Stimulated activated CD4-positive, alpha-beta T cell treated with anti-CD3 and anti-CD28 coated beads, Interleukin-15, amount 100 ng/mL, for 48 hours (primary cell): ENCODE results near the gene CHST3.
"Not testable (repeated sequence)": the region's sequence is repeated elsewhere in the genome, so short reads cannot be mapped to it uniquely, and the experiment has no call there.

Experiments used
- DNase-seq, 2 donors: peaks; one replicate each; pipeline ENCODE4 v3.0.0-alpha.2; 2020; ENCODE audit warnings: low read depth in 2 of 2

Gene CHST3

GRCh38 chr10:71988895-71989294 is 24.7 kb downstream of the CHST3 start:
- DNase-seq = not testable (repeated sequence)

- DNase-seq = no peak
Measured at GRCh38 chr10:71989661-71990454, 25.7 kb downstream of the CHST3 start.

DNA sequence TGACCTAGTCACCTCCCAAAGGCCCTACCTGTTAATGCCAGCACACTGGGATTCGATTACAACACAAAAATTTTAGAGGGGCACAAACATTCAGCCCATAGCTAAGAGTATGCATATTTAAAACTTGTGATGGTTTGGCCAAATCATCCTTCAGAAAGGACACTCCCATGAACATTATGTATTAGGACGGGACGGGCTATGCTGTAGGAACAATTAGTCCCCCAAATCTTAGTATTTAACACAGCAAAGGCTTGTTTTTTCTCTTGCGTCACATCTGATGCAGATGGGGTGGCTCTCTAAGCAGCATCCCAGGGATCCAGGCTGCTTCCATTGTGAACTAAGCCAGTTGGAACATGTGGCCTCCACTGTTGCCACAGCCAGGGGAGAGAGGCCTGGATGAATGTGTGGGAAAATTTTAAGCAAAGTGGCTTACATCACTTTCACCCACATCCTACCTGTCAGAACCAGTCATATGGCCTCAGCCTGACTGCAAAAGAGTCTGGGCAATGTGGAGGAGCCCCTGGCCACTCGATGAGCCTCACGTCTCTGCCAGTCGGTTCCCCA is 26.6 kb downstream of the CHST3 start:
- no peak for DNase-seq

GRCh38 chr10:71995449-71995848 is 31.3 kb downstream of the CHST3 start:
- DNase-seq = no peak

DNA sequence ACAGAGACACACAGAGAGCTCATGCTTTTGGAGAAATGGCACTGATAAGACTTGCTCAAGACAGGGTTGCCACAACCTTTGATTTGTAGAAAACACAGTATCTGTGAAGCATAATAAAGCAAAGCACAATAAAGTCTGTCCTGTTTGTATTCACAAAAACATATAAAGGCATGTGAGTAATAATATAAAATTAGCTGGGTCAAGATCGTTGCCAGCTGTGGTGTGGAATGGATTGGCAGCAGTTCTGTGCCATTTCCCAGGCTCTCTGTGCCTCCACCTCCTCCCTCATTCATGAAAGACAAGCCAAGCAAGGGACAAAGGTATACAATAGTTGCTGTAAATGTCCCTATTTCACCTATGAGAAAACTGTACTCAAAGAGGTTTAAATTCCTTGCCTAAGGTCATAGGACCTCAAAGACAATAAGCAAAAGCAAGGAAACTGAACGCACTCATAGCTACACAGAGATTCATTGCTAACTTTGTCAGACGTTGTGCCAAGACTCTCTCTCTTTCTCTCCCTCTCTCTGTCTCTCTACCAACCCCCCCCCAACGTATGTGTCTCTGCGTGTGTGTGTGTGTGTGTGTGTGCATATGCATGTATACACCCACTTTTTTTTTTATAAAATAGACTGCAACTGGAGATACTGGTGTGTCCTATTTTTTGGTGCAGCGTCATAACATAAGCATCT is 31.8 kb downstream of the CHST3 start:
- DNase-seq = no peak

DNA sequence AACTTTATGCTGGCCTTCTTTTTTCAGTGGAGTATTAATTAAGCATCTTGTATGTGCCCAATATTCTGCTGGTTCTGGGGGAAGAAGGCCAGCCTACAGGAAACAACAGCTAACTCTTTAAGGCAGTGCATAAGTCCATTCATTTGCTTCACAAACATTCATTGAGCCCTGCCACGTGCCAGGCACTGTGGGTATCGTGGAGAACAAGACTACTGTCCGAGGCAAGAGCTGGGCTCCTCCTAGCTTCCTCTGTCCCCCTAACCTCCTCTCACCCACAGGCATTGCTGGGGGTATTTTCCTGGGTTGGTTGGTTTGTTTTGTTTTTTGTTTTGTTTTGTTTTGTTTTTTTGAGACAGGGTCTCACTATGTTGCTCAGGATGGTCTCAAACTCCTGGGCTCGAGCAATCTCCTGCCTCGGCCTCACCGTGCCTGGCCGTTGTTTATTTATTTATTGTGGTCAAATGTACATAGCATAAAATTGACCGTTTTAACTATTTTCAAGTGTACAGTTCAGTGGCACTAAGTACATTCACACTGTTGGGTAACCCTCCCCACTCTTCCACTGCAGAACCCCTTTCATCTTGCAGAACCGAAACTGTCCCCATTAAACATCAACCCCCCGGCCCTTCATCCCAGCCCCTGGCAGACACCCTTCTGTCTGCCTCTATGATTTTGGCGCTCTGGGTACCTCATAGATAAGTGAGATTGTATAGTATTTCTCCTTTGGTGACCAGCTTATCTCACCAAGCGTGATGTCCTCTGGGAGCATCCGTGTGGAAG is 32.6 kb downstream of the CHST3 start:
- no peak for DNase-seq

GRCh38 chr10:71998119-71998839 is 34.1 kb downstream of the CHST3 start:
- no peak for DNase-seq

DNA sequence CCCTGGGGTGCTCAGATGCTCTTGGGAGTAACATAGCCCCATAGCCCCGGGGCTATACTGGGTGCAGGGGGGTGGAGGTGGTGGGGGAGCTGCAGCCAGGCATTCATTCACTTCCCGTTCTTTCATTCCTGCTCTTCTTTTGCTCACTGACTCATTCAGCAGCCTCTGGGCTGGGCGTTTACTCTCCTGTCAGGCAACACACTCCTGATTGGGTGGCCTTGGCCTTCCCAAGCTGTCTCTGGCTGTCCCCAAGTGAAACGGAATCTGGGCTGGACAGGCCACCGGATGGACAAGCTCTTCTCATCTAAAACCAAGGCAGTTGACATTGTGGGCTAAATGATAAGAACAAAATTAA is 34.6 kb downstream of the CHST3 start:
- DNase-seq = no peak

DNA sequence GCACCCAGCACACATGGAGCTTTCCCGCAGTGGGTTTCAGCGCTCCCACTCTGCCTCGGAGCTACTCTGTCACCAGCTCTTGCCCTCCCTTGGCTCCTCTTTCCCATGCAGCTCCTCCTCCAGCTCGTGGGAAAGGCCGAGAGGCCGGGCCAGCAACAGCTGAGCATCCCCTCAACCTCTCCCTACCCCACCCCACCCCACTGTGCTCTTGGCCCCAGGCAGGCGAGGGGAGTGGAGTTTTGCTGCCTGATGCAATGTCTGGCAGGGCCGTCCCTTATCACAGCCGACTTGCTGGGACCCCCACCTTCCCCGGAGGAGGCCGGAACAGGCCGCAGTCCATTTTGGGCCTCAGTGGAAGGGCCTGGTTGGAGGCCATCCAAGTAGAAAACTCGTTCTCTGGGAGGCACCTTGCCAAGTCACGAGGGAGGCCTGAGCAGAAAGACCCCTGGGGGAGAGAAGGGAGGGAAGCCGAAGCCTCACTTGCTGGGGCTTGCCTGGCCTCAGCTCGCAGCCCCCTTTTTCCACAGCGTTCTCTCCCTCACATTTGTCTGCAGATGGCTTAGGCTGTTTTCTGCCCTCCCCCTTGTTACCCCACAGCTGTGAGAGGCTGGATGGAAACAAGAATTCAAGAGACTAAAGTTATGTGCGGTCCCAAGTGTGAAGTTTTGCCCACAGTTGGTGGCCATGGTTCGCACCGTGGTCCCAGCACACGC is 35.3 kb downstream of the CHST3 start:
- no peak for DNase-seq

- no peak for DNase-seq
Measured at GRCh38 chr10:72000073-72001032, 36.2 kb downstream of the CHST3 start.

GRCh38 chr10:72001033-72001395 is 36.8 kb downstream of the CHST3 start:
- no peak for DNase-seq

DNA sequence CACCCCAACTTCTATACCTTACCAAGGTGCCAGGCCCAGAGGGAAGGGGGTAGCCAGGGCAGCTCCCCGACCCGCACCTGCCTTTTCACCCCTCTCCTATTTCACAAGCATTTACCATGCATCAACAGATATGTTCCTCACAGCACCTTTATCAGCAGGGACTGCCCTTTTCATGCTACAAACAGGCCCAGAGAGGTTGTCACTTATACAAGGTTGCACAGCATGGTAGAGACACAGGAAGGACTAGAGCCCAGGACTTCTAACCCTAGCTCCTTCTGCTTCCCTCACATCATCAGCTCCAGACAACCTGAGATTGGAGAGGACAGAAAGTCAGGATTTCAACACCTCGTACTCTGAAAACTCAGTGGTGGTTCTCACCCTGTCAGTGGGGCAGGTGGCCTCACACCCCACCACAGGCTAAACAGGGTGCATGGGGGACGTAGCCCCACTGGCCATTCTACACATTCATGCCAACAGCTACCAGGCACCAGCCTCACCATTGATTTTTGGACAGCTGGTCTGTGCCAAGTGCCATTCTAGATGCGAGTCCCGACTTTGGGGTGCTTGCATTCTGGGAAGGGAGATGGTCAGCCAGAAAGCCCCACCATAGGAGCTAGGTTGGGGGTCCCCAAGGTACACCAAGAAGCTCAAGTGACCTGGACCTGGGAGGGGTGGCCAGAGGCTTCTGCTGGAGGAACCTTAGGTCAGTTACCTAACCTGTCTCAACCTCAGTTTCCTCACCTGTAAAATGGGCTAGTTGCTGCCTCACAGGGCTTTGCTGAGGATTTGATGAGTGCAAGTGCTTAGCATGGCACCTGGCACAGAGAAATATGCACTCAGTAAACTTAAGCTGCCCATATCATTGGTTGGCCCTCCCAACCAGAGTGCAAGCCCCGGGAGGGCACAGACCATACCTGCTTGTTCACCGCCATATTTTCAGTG is 38.4 kb downstream of the CHST3 start:
- no peak for DNase-seq

DNA sequence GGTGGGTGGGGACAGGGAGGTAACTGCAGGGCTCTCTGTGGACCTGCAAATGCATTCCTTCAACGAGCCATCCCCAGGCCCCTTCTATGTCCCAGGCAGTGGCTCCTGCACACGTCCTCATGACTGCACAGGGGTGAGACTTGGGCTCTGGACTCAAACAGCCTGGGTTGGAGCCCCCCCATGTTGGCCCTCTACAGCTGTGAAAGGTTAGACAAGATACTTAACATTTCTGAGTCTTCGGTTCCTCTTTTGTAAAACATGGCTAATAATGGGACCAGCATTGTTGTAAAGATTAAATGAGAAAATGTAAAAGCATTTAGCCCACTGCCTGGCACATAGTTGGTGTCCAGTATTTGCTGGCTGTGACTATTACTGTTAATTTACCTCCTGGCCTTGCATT is 41.8 kb downstream of the CHST3 start:
- DNase-seq = no peak

GRCh38 chr10:72007246-72007892 is 43.2 kb downstream of the CHST3 start:
- DNase-seq = no peak

- no peak for DNase-seq
Measured at GRCh38 chr10:72008096-72008981, 44.1 kb downstream of the CHST3 start.

DNA sequence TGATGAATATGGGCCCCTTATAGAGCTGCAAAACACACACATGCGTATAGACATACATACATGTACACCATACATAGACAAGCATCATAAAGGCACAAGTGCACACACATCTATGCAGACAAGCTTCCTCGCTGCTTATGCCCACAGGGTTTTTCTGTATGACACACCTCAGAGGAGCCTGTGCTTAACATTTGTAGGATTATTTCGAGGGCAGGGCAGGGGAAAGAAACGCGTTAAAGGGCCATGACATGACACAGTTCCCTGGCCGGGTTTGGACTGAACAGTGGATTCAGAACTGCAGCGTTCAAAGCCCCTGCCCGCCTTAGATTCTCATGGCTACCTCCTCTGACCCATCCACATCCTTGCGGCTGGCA is 44.8 kb downstream of the CHST3 start:
- no peak for DNase-seq

GRCh38 chr10:72009425-72010081 is 45.4 kb downstream of the CHST3 start:
- DNase-seq = no peak
